Astrocyte (in vitro differentiated cells and primary cell): Measurements from ENCODE around the gene RAB40C.

Experiments
- EZH2 ChIP-seq: IDR thresholded peaks from 2 replicates; pipeline ENCODE4 v1.6.1; 2012; ENCODE audit warnings: mild to moderate bottlenecking, low read length, inconsistent platforms; ENCODE audit not compliant: insufficient read depth
- TF ChIP-seq, protein P1 (sequence below): IDR thresholded peaks from 2 replicates; pipeline ENCODE4 v1.5.1; 2011; ENCODE audit warnings: low read depth, mild to moderate bottlenecking, inconsistent platforms, low read length, moderate library complexity; ENCODE audit not compliant: insufficient read depth

GRCh38 chr16:646679-647172 is 56.9 kb downstream of the RAB40C start:
- TF ChIP-seq, protein P1, sequence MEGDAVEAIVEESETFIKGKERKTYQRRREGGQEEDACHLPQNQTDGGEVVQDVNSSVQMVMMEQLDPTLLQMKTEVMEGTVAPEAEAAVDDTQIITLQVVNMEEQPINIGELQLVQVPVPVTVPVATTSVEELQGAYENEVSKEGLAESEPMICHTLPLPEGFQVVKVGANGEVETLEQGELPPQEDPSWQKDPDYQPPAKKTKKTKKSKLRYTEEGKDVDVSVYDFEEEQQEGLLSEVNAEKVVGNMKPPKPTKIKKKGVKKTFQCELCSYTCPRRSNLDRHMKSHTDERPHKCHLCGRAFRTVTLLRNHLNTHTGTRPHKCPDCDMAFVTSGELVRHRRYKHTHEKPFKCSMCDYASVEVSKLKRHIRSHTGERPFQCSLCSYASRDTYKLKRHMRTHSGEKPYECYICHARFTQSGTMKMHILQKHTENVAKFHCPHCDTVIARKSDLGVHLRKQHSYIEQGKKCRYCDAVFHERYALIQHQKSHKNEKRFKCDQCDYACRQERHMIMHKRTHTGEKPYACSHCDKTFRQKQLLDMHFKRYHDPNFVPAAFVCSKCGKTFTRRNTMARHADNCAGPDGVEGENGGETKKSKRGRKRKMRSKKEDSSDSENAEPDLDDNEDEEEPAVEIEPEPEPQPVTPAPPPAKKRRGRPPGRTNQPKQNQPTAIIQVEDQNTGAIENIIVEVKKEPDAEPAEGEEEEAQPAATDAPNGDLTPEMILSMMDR = no peak
- TF ChIP-seq EZH2 = no peak
